Osteoblast (primary cell): Measurements from ENCODE around the gene GNAS-AS1. TPM values are rescaled to one million over a fixed set of nuclear protein-coding genes. Genes with fewer than 3 reads are reported as not detected.

Experiments used
- DNase-seq: peaks from one replicate; pipeline ENCODE4 v3.0.0; 2011; ENCODE audit warnings: low spot score, mixed read lengths; ENCODE audit not compliant: insufficient read length; ENCODE audit errors: missing footprints
- H2AFZ ChIP-seq: 2 replicates; pipeline ENCODE4 v1.6.0; 2011; ENCODE audit warnings: mild to moderate bottlenecking, low read length
- H3K27ac ChIP-seq: 2 replicates; pipeline ENCODE4 v1.5.1; 2011; ENCODE audit warnings: mild to moderate bottlenecking, low read depth, low read length, moderate library complexity
- H3K27me3 ChIP-seq: 2 replicates; pipeline ENCODE4 v1.6.0; 2012; ENCODE audit warnings: mild to moderate bottlenecking, control low read depth, inconsistent platforms, low read length, moderate library complexity; ENCODE audit not compliant: insufficient read depth
- H3K36me3 ChIP-seq: 2 replicates; pipeline ENCODE4 v1.5.1; 2011; ENCODE audit warnings: mild to moderate bottlenecking, low read length, control low read depth, moderate library complexity; ENCODE audit not compliant: insufficient read depth
- H3K4me1 ChIP-seq: 2 replicates; pipeline ENCODE4 v1.5.1; 2011; ENCODE audit warnings: mild to moderate bottlenecking, low read length, control low read depth, moderate library complexity; ENCODE audit not compliant: insufficient read depth
- H3K4me2 ChIP-seq: 2 replicates; pipeline ENCODE4 v1.6.0; 2011; ENCODE audit warnings: mild to moderate bottlenecking, low read length; ENCODE audit not compliant: insufficient read depth
- H3K4me3 ChIP-seq: fragments of 200-600 bp; sonication (generic); 3 replicates; pipeline ENCODE4 v1.5.1; 2012; ENCODE audit warnings: mild to moderate bottlenecking, low read length, inconsistent platforms; ENCODE audit not compliant: insufficient read depth
- H3K79me2 ChIP-seq: 2 replicates; pipeline ENCODE4 v1.6.0; 2012; ENCODE audit warnings: mild to moderate bottlenecking, low read length, control low read depth, inconsistent platforms; ENCODE audit not compliant: insufficient read depth
- H3K9me3 ChIP-seq: 2 replicates; pipeline ENCODE4 v1.5.1; 2011; ENCODE audit warnings: low read depth, low read length, control low read depth
- H4K20me1 ChIP-seq: 2 replicates; pipeline ENCODE4 v1.6.0; 2012; ENCODE audit warnings: mild to moderate bottlenecking, low read length, control low read depth; ENCODE audit not compliant: insufficient read depth
- total RNA-seq: library from RNA; depleted of rRNA; stranded (reverse); fragments of >200 nt; gene quantifications from 2 replicates; pipeline ENCODE4 v1.2.3, GENCODE V29; 2012
- TF ChIP-seq, protein P1 (sequence below): IDR thresholded peaks from 2 replicates; pipeline ENCODE4 v1.5.1; 2011; ENCODE audit warnings: mild to moderate bottlenecking, low read depth, low read length, moderate library complexity; ENCODE audit errors: extremely low read depth

Gene GNAS-AS1
- total RNA-seq, 1 donor: 0.72 TPM

- Histone ChIP-seq H3K27ac (no peak overlapping the region), H3K27me3 (peaks cover 43% of the 10 kb centered on the region), H3K4me3 (no peak overlapping the region), H4K20me1 (peaks cover 7% of the 10 kb centered on the region), H3K9me3 (no peaks in the 10 kb centered on the region), H2AFZ (no peak overlapping the region), H3K79me2 (no peaks in the 10 kb centered on the region), H3K4me2 (no peak overlapping the region), H3K4me1 (no peaks in the 10 kb centered on the region), H3K36me3 (peaks cover 6% of the 10 kb centered on the region)
- no peak for DNase-seq
- TF ChIP-seq, protein P1, sequence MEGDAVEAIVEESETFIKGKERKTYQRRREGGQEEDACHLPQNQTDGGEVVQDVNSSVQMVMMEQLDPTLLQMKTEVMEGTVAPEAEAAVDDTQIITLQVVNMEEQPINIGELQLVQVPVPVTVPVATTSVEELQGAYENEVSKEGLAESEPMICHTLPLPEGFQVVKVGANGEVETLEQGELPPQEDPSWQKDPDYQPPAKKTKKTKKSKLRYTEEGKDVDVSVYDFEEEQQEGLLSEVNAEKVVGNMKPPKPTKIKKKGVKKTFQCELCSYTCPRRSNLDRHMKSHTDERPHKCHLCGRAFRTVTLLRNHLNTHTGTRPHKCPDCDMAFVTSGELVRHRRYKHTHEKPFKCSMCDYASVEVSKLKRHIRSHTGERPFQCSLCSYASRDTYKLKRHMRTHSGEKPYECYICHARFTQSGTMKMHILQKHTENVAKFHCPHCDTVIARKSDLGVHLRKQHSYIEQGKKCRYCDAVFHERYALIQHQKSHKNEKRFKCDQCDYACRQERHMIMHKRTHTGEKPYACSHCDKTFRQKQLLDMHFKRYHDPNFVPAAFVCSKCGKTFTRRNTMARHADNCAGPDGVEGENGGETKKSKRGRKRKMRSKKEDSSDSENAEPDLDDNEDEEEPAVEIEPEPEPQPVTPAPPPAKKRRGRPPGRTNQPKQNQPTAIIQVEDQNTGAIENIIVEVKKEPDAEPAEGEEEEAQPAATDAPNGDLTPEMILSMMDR: no peak
These were observed 13.0 kb downstream of the GNAS-AS1 start for GRCh38 chr20:58837717-58838116.

DNA sequence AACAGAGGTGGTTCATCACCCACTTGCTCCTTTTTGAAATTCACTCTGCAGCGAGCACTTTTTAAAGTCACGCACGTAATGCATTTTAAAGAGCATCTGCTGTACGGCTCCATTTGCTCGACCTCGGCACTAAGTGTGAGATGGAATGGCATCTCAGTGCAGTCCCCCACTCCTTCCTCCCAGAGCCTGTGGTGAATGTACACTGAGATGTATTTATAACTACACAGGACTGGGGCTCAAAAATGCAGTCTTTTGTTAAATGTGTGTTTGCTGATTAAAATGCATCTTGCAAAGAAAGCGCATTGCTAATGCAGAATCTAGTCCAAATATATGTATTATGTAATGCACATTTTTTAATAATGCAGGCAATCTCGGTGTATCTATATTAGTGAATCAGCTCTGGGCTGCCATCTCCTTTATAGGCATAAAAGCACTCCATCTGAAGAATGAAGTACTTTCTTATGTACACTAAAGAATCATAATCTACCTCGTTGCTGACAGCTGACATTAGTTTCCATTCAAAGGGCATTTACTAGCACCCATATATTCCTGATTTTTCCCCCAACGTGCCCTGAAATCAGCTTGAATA, 14.0 kb downstream of the GNAS-AS1 start:
- H3K4me1 ChIP-seq: no peaks in the 10 kb centered on the region
- H3K9me3 ChIP-seq: no peaks in the 10 kb centered on the region
- no peaks in the 10 kb centered on the region for H3K79me2 ChIP-seq
- TF ChIP-seq, protein P1: no peak
- H4K20me1 ChIP-seq: peaks cover 9% of the 10 kb centered on the region
- peaks cover 5% of the 10 kb centered on the region for H3K36me3 ChIP-seq
- H3K4me2 ChIP-seq: no peak overlapping the region
- no peak overlapping the region for H3K4me3 ChIP-seq
- H3K27me3 ChIP-seq: peaks cover 34% of the 10 kb centered on the region
- no peak overlapping the region for H2AFZ ChIP-seq
- H3K27ac ChIP-seq: no peak overlapping the region
- peak; percentile 11 for DNase-seq

DNA sequence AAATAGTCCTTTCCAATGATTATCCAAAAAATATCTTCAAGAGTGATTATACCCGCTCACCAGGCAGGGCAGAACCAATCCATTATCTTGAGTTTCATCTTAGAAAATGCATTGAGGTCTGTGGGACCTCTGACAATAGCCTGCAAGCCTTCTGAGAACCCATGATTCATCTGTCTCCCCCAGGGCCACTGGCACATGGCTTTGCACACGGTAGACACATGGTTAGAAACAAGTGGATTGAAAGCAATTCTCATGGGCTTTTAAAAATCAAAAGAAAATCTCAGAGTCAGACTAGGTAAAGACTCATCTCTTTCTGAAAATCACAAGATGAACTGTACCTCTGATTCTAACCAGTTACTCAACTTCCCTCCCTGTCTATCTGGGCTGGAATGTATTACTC, 15.5 kb downstream of the GNAS-AS1 start:
- no peak overlapping the region for H2AFZ ChIP-seq
- peaks cover 9% of the 10 kb centered on the region for H4K20me1 ChIP-seq

DNA sequence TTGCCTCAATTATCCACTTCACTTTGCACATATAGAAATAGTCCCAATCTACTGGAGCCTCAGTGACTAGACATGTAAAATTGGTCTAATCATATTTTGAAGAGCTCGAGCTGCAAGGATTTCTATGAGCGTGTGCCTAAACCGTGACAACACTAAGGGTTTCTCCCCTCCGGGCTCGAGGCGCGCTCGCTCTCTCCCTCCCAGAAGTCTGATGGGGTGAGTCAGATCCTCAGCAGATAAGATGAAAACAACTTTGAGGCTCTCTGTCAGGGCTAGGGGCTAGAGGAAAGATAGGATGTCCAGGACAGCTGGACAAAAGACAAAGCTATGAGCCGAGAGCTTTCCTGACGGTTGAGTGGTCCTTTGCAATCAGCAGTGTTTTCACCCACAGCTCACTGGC, 16.8 kb downstream of the GNAS-AS1 start:
- Histone ChIP-seq H4K20me1 (peaks cover 9% of the 10 kb centered on the region), H3K79me2 (peaks cover 7% of the 10 kb centered on the region), H3K36me3 (peaks cover 5% of the 10 kb centered on the region)

More for the DNA sequence above, 15.5 kb downstream of the GNAS-AS1 start:
- no peak overlapping the region for H3K4me3 ChIP-seq
- H3K79me2 ChIP-seq: peaks cover 4% of the 10 kb centered on the region
- no peak overlapping the region for H3K4me2 ChIP-seq
- H3K36me3 ChIP-seq: peaks cover 5% of the 10 kb centered on the region
- peak; percentile 73 for DNase-seq
- H3K27ac ChIP-seq: no peak overlapping the region
- peaks cover 19% of the 10 kb centered on the region for H3K27me3 ChIP-seq
- TF ChIP-seq, protein P1: no peak
- H3K9me3 ChIP-seq: no peaks in the 10 kb centered on the region
- H3K4me1 ChIP-seq: no peaks in the 10 kb centered on the region

More for the DNA sequence above, 16.8 kb downstream of the GNAS-AS1 start:
- Histone ChIP-seq H3K4me2 (no peak overlapping the region), H3K27ac (no peak overlapping the region), H2AFZ (no peak overlapping the region), H3K4me3 (no peak overlapping the region), H3K27me3 (peaks cover 6% of the 10 kb centered on the region), H3K9me3 (no peaks in the 10 kb centered on the region), H3K4me1 (no peaks in the 10 kb centered on the region)
- TF ChIP-seq, protein P1: no peak
- DNase-seq: peak; percentile 75
